ENCODE measurements around the gene OGFR. TPM values are rescaled to one million over a fixed set of nuclear protein-coding genes. Genes with fewer than 3 reads are reported as not detected.

Gene OGFR
- total RNA-seq, 1 experiment from 2014 or later = 46.1 TPM

GRCh38 chr20:62821726-62822210 is 17.1 kb downstream of the OGFR start:
- BruUV-seq (replicated peaks) = no TSS peak

GRCh38 chr20:62822239-62822787 is 17.7 kb downstream of the OGFR start:
- DNase-seq (ENCODE audit: low spot score) = no peak
- POLR2A ChIA-PET (ENCODE audit: low non-redundant PET) = no interaction called here

More at GRCh38 chr20:62821726-62822210, 17.1 kb downstream of the OGFR start:
- ChIA-PET POLR2A (ENCODE audit: low non-redundant PET) (no interaction called here), CTCF (interaction anchor here (0.6 to 1.5 kb wide), 4 partner anchors 13 to 519 kb away, joined by 3 to 5 read pairs (median 3); partner anchors contain the start of gene ADRM1)
- no peaks in the 10 kb centered on the region for H3K9me3 ChIP-seq (ENCODE audit: low read depth, low read length, poor library complexity, severe bottlenecking)
- H3K4me1 ChIP-seq (ENCODE audit: insufficient read depth, low read length, poor library complexity, severe bottlenecking) = peaks cover 21% of the 10 kb centered on the region
- H3K27me3 ChIP-seq (replicated peaks; ENCODE audit: insufficient read depth, low read depth, low read length, poor library complexity) = peaks cover 2% of the 10 kb centered on the region
- TF ChIP-seq, protein P1, sequence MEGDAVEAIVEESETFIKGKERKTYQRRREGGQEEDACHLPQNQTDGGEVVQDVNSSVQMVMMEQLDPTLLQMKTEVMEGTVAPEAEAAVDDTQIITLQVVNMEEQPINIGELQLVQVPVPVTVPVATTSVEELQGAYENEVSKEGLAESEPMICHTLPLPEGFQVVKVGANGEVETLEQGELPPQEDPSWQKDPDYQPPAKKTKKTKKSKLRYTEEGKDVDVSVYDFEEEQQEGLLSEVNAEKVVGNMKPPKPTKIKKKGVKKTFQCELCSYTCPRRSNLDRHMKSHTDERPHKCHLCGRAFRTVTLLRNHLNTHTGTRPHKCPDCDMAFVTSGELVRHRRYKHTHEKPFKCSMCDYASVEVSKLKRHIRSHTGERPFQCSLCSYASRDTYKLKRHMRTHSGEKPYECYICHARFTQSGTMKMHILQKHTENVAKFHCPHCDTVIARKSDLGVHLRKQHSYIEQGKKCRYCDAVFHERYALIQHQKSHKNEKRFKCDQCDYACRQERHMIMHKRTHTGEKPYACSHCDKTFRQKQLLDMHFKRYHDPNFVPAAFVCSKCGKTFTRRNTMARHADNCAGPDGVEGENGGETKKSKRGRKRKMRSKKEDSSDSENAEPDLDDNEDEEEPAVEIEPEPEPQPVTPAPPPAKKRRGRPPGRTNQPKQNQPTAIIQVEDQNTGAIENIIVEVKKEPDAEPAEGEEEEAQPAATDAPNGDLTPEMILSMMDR (conservative IDR thresholded peaks at IDR 0.05; ENCODE audit: low read depth, low read length) = no peak
- no peak for TF ChIP-seq EZH2 (IDR thresholded peaks at IDR 0.05; ENCODE audit: borderline replicate concordance, low read depth, low read length, poor library complexity, severe bottlenecking)
- H3K27ac ChIP-seq (ENCODE audit: low read depth, low read length, poor library complexity, severe bottlenecking) = no peak overlapping the region
- intact Hi-C loops (cut with micrococcal nuclease; ENCODE audit: unreplicated experiment) = loop anchor here (5.0 kb wide), 1 partner anchor 186 kb away; the partner anchor contains the start of gene BHLHE23
- no peak for DNase-seq (ENCODE audit: low spot score)
- H3K4me3 ChIP-seq (ENCODE audit: low read depth, low read length, poor library complexity, severe bottlenecking) = no peak overlapping the region
- H3K36me3 ChIP-seq (ENCODE audit: insufficient read depth, low read length, poor library complexity, severe bottlenecking) = no peaks in the 10 kb centered on the region

GRCh38 chr20:62822788-62823651 is 18.4 kb downstream of the OGFR start:
- intact Hi-C loops (cut with micrococcal nuclease; ENCODE audit: unreplicated experiment) = loop anchor here (5.0 kb wide), 1 partner anchor 184 kb away; the partner anchor contains the start of gene BHLHE23
- Histone ChIP-seq H3K9me3 (ENCODE audit: low read depth, low read length, poor library complexity, severe bottlenecking) (no peaks in the 10 kb centered on the region), H3K4me3 (ENCODE audit: low read depth, low read length, poor library complexity, severe bottlenecking) (no peak overlapping the region), H3K4me1 (ENCODE audit: insufficient read depth, low read length, poor library complexity, severe bottlenecking) (peaks cover 21% of the 10 kb centered on the region), H3K27ac (ENCODE audit: low read depth, low read length, poor library complexity, severe bottlenecking) (peak overlapping the region; percentile 8), H3K36me3 (ENCODE audit: insufficient read depth, low read length, poor library complexity, severe bottlenecking) (no peaks in the 10 kb centered on the region), H3K27me3 (replicated peaks; ENCODE audit: insufficient read depth, low read depth, low read length, poor library complexity) (no peaks in the 10 kb centered on the region)
- ChIA-PET CTCF (interaction anchor here (0.6 to 1.5 kb wide), 9 partner anchors 14 to 521 kb away, joined by 3 to 5 read pairs (median 3); partner anchors contain the start of gene ADRM1), POLR2A (ENCODE audit: low non-redundant PET) (interaction anchor here (0.6 kb wide), 1 partner anchor 270 kb away, joined by 3 read pairs; no protein-coding TSS in a partner anchor)
- no peak for TF ChIP-seq EZH2 (IDR thresholded peaks at IDR 0.05; ENCODE audit: borderline replicate concordance, low read depth, low read length, poor library complexity, severe bottlenecking)
- TF ChIP-seq, protein P1 (conservative IDR thresholded peaks at IDR 0.05; ENCODE audit: low read depth, low read length) = peak; percentile 79
- no TSS peak for BruUV-seq (replicated peaks)
- DNase-seq (ENCODE audit: low spot score) = peak; percentile 87

More at GRCh38 chr20:62822239-62822787, 17.7 kb downstream of the OGFR start:
- intact Hi-C loops (cut with micrococcal nuclease; ENCODE audit: unreplicated experiment) = loop anchor here (5.0 kb wide), 1 partner anchor 185 kb away; the partner anchor contains the start of gene BHLHE23
- H3K27ac ChIP-seq (ENCODE audit: low read depth, low read length, poor library complexity, severe bottlenecking) = no peak overlapping the region
- no peaks in the 10 kb centered on the region for H3K9me3 ChIP-seq (ENCODE audit: low read depth, low read length, poor library complexity, severe bottlenecking)
- TF ChIP-seq, protein P1 (conservative IDR thresholded peaks at IDR 0.05; ENCODE audit: low read depth, low read length) = no peak
- TF ChIP-seq EZH2 (IDR thresholded peaks at IDR 0.05; ENCODE audit: borderline replicate concordance, low read depth, low read length, poor library complexity, severe bottlenecking) = no peak
- CTCF ChIA-PET = interaction anchor here (0.6 to 1.5 kb wide), 9 partner anchors 13 to 520 kb away, joined by 3 to 5 read pairs (median 3); partner anchors contain the start of gene ADRM1
- no peak overlapping the region for H3K4me3 ChIP-seq (ENCODE audit: low read depth, low read length, poor library complexity, severe bottlenecking)
- no peaks in the 10 kb centered on the region for H3K36me3 ChIP-seq (ENCODE audit: insufficient read depth, low read length, poor library complexity, severe bottlenecking)
- no TSS peak for BruUV-seq (replicated peaks)
- no peaks in the 10 kb centered on the region for H3K27me3 ChIP-seq (replicated peaks; ENCODE audit: insufficient read depth, low read depth, low read length, poor library complexity)
- H3K4me1 ChIP-seq (ENCODE audit: insufficient read depth, low read length, poor library complexity, severe bottlenecking) = peaks cover 21% of the 10 kb centered on the region
